Skin of body (tissue), 2 donors: Measurements from ENCODE around the gene CTDSPL. TPM values are rescaled to one million over a fixed set of nuclear protein-coding genes. Genes with fewer than 3 reads are reported as not detected.
A peak's percentile ranks its signal among the peaks of the same experiment; 100 is the strongest.

Experiments
- DNase-seq: peaks from one replicate; lab custom pipeline; 2025; lab: John Stamatoyannopoulos, UW
- total RNA-seq: library from RNA; depleted of rRNA; stranded (reverse); fragments of >200 nt; gene quantifications from one replicate; pipeline ENCODE4 v1.2.3, GENCODE V29; 2014

Gene CTDSPL
- total RNA-seq, 1 donor from 2014 or later: 39.3 TPM

- DNase-seq: no peak
Observed at GRCh38 chr3:37890522-37890921, 28.8 kb downstream of the CTDSPL start.

- no peak for DNase-seq
Observed at GRCh38 chr3:37891227-37891626, 29.5 kb downstream of the CTDSPL start.

DNA sequence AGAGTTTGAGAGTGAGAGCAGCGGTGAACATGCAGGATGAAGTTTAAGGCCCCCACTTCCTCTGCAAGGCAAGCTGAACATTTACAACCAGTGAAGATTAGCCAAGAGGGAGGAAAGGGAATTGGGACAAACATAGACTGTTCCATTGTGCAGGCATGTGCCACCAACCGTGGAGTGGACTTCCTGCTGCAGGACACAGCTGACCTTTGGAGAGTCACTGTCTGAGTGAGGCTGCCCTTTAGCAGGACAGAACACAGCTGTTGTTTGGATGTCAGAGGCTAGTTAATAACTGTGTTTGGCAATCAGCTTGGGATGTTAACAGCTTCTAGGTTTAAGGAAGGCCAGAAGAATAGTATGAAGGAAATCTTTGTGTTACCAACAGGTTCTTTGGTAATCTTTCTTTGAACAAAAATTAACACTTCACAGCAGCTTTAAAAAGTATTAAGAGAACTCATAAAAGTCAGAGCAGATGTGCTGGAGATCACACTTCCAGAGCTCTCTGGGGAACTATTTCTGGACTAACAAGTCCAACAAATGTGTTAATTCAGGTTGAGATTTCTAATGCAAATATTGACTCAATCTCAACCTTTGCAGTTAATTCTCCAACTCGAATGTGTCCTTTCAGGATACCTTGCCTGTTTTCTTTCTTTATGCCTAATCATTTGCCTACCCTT lies 31.4 kb downstream of the CTDSPL start:
- DNase-seq: peak; percentile 44

DNA sequence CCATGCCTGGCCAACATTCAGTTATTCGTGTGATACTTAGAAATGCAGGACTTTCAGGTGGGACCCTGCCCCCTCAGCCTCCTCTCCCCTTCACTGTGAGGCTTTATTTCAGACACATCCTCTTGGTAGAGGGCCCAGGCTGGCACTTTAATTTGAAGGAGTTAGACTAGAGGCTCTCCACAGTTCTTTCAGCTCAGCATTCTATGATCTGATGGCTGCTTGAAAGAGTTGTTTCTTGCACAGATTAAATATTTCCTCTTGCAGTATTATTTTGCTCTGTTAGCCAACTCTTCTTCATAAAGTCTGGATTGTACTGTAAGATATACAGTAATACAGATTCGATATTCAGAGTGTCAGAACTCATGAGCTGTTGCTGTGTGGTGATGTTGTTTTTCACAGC lies 35.1 kb downstream of the CTDSPL start:
- no peak for DNase-seq

- DNase-seq: no peak
Observed at GRCh38 chr3:37897763-37898162, 36.1 kb downstream of the CTDSPL start.

DNA sequence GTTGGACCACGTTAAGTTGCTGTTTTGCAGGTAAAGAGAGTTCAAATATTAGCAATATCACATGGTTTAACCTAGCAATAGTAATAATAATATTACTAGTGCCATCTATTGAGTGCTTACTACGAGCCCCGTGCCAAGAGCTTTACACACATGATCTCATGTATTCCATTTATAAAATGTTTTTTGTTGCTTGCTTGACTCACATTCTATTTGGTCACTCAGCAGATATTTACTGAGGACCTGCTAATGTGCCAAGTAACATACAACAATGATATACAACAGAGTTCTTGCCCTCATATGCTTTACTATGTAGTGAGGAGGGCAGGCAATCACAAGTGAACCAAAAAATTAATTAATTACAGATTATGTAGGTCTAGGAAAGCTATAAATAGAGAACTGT lies 36.7 kb downstream of the CTDSPL start:
- no peak for DNase-seq

- no peak for DNase-seq
Observed at GRCh38 chr3:37899101-37899707, 37.5 kb downstream of the CTDSPL start.

GRCh38 chr3:37899711-37900306 lies 38.1 kb downstream of the CTDSPL start:
- DNase-seq: no peak

DNA sequence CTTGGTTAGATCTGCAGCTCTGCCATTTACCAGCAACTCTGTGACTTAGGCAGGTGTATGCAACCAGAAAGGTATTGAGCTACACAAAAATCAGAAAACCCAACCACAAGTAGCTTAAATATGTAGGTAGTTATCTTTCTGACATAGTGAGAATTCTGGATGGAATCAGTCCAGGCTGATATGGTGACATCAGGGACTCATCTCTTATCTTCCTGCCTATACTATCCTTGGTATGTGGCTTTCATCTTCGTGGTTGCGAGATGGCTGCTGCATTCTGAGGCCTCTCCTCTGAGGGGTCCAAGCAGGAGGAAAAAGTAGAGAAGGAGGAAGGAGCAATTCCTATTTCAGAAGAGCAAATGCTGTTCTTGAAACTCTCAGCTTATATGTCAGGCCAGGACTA lies 40.0 kb downstream of the CTDSPL start:
- no peak for DNase-seq

GRCh38 chr3:37902674-37903073 lies 41.0 kb downstream of the CTDSPL start:
- no peak for DNase-seq

DNA sequence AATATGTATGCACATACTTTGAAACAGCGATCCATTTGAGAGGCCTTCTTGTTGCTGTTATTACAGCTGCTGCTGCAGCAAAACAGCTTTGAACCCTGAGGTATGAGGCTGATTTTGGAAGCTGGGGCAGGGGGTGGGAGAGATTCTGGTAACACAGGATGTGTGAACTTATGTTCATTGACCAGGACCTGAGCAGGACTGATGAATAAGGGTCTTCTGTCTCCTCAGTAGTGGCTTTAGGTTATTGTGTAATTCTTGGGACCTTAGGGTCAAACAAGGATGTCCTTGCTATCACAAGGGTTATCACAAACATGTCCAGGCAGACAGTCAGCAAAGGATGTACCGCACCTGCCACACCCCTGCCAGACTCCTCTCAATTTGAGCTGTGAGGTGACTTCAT lies 41.6 kb downstream of the CTDSPL start:
- DNase-seq: no peak

GRCh38 chr3:37903734-37904133 lies 42.1 kb downstream of the CTDSPL start:
- no peak for DNase-seq

- DNase-seq: no peak
Observed at GRCh38 chr3:37904601-37905000, 42.9 kb downstream of the CTDSPL start.

DNA sequence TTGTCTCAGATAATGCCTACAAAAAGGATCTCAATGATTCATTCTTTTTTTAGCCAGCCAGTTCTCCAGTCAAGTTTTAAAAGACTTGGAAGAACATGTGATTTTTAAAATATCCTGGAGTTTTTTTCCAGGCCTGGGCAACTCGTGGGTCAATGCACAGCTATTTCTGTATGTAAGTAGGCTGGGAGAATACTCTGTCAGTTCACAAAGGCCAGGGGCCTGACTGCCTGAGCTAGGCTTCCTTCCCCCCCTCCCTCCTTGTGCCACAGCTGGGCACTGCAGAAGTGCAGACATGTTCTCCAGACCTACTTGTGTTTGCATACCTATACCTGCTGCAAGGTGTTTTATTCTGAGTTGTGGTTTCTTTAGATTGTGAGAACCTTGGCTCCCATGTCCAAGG lies 43.7 kb downstream of the CTDSPL start:
- DNase-seq: no peak

- no peak for DNase-seq
Observed at GRCh38 chr3:37905987-37906674, 44.5 kb downstream of the CTDSPL start.

DNA sequence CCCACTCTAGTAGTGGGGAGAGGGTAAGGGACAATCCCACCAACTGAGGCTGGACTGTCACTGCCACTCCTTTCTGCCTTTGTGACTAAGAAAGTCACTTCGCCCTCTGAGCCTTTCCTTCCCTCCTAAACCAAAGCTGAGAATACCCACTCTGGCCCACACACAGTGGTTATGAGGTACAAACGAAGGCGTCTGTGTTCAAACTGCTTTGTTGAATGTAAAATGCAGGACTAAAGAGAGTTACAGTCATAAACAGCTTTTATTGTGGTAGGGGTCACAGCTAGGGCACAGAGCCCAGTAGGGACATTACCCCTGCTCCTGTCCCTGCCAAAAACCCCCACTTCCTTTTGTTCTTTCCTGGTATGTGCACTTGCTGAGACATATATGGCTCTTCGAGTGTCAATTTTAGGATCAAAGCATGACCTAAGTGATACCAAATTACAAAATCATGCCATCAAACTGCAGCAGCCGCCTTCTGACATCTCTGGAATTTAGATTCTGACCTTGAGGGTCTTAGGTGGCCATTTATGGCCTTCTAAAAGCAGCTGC lies 45.1 kb downstream of the CTDSPL start:
- no peak for DNase-seq

DNA sequence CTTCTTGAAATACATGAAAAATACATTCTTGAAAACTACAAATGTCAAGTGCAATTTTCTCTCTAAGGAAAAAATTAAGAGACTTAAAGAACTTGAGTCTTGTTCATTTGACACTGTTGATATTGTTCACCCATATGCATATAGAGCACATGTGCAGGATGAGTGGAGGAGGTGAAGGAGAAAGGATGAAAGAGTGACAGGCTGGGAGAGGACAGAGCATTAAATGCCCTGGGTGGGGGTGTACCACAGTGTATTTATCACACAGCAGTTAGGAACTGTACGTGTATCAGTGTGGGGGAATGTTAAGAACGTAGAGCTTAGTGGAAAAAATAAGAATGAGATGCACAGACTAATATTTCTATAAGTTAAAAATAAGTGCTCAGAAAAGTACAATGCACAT lies 45.7 kb downstream of the CTDSPL start:
- no peak for DNase-seq

DNA sequence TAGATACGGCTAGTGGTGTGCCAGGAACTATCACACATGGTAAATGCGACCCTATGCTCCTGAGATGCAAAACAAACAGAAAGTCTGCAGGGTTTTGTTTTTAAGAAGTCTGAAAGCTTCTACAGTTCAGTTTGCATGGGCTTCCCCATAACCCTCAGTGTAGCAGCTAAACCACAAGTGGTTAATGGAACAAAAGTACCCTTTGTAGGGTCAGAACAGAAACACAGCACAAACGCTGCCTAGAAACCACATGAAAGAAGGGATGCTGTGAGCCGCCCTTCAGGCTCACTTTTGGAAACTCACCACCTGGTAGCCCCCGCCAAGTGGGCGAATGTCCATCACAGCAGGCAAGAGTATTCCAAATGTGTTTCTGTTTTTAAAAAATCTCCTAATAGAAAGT lies 46.2 kb downstream of the CTDSPL start:
- DNase-seq: no peak

DNA sequence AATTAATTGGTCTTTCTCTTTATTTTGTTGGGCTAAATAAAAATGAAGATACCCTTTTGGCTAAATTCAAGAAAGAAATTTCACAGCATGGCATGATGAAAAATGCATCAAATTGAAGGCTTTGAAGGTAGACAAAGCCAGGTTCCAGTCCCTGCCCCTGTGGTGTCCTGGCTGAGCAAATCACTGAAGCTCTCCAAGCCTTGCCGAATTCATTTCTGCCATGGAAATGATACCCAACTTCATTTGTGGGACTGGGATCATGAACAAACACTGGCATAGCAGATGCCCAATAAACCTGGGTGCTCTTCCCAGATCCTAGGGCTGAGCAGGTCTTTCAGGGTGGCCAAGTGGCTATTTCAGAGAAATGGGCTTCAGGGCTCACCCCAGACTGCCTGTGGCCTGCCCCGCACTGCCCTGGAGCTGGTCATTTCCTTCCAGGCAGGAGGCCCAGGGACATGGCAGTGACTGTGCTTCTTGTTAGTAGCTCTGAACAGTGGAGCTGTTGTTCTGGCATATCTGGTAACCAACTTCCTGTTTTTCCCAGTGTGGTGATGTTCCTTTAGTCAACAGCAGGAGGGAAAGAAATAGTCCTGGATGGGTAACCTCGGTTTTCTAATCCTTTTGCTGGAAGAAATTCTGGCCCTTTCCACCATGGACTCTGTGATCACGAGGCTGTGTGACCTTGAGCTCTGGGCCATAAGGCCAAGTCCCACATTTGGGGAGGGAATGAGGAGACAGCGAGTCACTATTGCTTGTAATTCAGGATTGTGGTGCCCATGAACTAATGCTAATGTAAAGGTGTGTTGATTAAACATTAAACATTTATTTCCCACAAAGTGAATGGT lies 47.6 kb downstream of the CTDSPL start:
- no peak for DNase-seq

DNA sequence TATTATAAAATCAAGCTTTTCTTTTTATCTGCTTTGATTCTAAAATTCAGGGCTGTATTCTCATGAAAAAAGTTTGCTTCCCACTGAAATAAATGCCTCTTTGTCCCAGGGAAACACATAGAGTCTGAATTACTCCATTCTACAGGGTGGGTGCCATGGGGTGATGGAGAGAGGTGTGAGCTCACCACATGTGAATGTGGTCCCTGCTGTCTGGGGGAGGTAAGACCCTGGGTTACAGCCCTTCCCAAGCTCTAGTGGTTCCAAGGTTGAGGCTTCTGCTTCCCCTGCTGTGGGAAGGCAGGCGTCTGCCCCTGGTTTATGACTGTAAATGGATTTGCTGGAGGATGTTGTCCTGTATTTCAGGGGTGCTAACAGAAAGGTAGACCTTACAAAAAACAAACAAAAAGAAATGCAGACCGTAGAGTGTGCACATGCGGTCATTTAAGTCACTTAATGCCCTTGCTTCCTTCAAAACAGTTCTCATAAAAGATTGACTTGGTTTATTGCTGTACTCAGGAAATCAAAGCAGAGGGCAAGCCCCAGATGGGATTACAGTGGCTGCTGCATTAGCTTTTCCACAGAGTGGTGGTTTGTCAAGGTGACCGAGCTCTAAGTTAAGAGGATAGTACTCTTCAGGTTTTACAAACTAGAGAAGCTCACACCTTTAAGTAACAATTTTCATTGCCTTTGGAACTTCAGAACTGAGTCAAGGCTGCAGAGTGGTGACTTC lies 49.2 kb downstream of the CTDSPL start:
- DNase-seq: no peak
